NB4 (cell line): ENCODE measurements around the gene TCF4.

Experiments used
- DNase-seq: peaks from one replicate; pipeline ENCODE4 v3.0.0; 2010; ENCODE audit warnings: low read depth
- H3K4me3 ChIP-seq: one replicate; pipeline ENCODE4 v1.5.1; 2011; ENCODE audit warnings: mild to moderate bottlenecking, low read depth, low read length, moderate library complexity
- CTCF ChIP-seq: IDR thresholded peaks from one replicate; pipeline ENCODE4 v1.5.1; 2012; ENCODE audit warnings: low read depth, low read length
- MAX ChIP-seq: IDR thresholded peaks from 2 replicates; pipeline ENCODE4 v1.6.1; 2011; ENCODE audit warnings: low read depth, low read length
- MYC ChIP-seq: IDR thresholded peaks from 2 replicates; pipeline ENCODE4 v1.6.1; 2011; ENCODE audit warnings: low read depth, low read length
- POLR2A ChIP-seq: IDR thresholded peaks from 2 replicates; pipeline ENCODE4 v1.6.1; 2011; ENCODE audit warnings: mild to moderate bottlenecking; ENCODE audit not compliant: insufficient read length; ENCODE audit errors: extremely low read depth

TCF4 gene

GRCh38 chr18:55418439-55418838 is 169.6 kb downstream of the TCF4 start:
- no peak for DNase-seq
- TF ChIP-seq MYC: no peak

GRCh38 chr18:55416791-55417190 is 171.2 kb downstream of the TCF4 start:
- TF ChIP-seq CTCF: no peak
- TF ChIP-seq POLR2A: no peak
- no peak for TF ChIP-seq MYC
- TF ChIP-seq MAX: no peak
- no peak overlapping the region for H3K4me3 ChIP-seq
- DNase-seq: no peak

More at GRCh38 chr18:55418439-55418838, 169.6 kb downstream of the TCF4 start:
- H3K4me3 ChIP-seq: no peak overlapping the region

DNA sequence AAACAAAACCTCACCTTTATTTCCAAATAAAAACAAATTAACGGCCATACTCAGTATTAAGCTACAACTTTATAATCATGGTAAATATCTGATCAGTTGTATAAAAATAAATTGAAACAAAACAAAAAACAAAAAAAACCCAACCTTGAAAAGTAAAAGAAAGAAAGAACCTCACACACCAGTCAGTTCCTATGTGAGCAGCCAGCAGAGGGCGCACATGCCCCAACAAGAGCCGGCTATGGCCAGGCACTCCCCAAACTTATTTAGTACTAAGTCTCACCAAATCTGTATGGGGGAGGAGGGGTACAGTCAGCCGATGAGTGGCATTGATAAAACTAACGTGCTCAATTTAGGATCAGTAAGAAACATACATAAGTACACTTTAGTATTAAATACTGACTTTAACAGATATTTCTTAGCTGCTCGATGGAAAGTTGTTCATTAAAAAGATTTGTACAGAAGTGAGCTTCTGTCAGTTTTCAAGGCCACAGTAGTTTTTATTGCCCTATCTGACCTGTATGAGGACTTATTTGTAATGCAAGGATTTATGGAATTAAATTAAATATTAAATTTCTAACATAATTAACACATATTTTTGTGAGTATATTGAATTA is 172.6 kb downstream of the TCF4 start:
- peak; percentile 74 for DNase-seq
- TF ChIP-seq MAX (no peak), MYC (no peak), POLR2A (no peak), CTCF (peak; percentile 73)

GRCh38 chr18:55414475-55414874 is 173.5 kb downstream of the TCF4 start:
- TF ChIP-seq MYC (no peak), CTCF (no peak), MAX (no peak), POLR2A (no peak)
- no peak for DNase-seq
- H3K4me3 ChIP-seq: no peak overlapping the region

More for the DNA sequence above, 172.6 kb downstream of the TCF4 start:
- no peak overlapping the region for H3K4me3 ChIP-seq

DNA sequence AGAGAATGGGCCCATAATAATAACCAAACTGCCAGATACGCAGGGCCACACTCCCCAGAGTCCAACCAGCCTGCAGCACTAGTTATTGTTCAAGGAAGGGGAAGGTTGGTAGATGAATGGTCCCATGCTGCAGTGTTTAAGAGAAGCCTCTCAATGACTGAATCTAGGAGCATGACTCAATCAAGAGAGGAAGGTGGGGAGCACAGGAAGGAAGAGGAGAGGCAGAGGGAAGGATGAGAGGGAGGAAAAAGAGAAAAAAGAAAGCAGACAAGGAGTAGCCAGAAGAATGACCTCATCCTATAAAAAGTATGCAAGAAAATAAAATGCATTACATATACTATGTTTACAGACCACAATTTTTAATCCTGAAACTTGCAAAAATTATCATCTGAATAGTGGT is 174.5 kb downstream of the TCF4 start:
- TF ChIP-seq CTCF (no peak), POLR2A (no peak), MYC (no peak), MAX (no peak)
- no peak for DNase-seq
- H3K4me3 ChIP-seq: no peak overlapping the region

- TF ChIP-seq MYC: no peak
- TF ChIP-seq CTCF: no peak
- no peak overlapping the region for H3K4me3 ChIP-seq
- no peak for DNase-seq
Measured at GRCh38 chr18:55407774-55408535, 180.0 kb downstream of the TCF4 start.
